Right ventricle myocardium superior (tissue), 1 donor: ENCODE data around the gene MED15. TPM values are rescaled to one million over a fixed set of nuclear protein-coding genes. Genes with fewer than 3 reads are reported as not detected.
"Not testable (repeated sequence)": the region's sequence is repeated elsewhere in the genome, so short reads cannot be mapped to it uniquely, and the experiment has no call there.

ENCODE experiments used
- ATAC-seq: fragments of 200-7000 bp; cut with Tn5 transposase; one replicate; pipeline ENCODE4 v1.9.1; 2020; ENCODE audit warnings: mild to moderate bottlenecking; ENCODE audit not compliant: poor library complexity
- DNase-seq: peaks from one replicate; pipeline ENCODE4 v3.0.0-alpha.2; 2020
- intact Hi-C: fragments of 100-400 bp; cut with DNase I; formaldehyde crosslinking; loops from one replicate; pipeline ENCODE4 v1.11.2; 2022
- total RNA-seq: library from RNA; stranded (reverse); fragmentation: NEBNext Ultra II Directional; extraction: Animal tissue kit (Norgen Biotek cat#: 25700); gene quantifications from one replicate; pipeline ENCODE4 v1.2.1, GENCODE V29; 2021
- donor health status: DM: no; HTN: yes; CAD: no; lungs with severe emphysema.

The MED15 gene
- total RNA-seq, 1 donor from 2014 or later = 36.3 TPM

DNA sequence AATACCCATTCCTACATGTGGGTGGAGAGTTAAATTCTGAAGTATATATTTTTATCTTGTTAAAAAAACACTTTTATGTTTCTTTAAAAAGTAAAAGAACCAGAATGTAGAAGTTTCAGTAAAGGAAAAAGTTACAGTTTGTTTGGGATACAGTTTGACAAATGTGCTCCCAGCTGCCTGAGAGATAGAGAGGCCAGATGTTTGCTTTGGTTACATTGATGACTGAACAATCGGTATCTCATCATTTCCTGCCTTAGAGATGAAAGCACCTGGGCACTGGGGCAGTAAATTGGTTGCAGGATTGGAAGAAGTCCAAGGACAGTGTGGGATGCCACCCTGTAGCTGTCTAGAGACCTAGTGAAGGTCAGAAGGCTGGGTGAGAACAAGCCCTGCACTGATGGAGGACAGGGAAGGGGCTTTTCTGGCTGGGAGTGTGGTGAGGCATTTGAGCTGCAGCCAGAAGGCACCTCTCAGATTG, 16.6 kb downstream of the MED15 start:
- intact Hi-C loops = no loop called here
- DNase-seq (no peak), ATAC-seq (peak; percentile 7)

DNA sequence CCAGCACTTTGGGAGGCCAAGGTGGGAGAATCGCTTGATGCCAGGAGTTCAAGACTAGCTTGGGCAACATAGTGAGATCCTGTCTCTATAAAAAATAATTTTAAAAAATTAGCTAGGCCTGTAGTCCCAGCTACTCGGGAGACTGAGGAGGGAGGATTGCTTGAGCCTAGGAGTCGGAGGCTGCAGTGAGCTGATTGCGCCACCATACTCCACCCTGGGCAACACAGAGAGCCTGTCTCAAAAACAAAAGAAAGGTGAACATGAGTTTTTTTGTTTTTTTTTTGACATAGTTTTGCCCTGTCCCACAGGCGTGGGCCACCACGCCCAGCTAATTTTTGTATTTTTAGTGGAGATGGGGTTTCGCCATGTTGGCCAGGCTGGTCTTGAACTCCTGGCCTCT, 17.6 kb downstream of the MED15 start:
- ATAC-seq (no peak), DNase-seq (no peak)
- intact Hi-C loops = no loop called here

DNA sequence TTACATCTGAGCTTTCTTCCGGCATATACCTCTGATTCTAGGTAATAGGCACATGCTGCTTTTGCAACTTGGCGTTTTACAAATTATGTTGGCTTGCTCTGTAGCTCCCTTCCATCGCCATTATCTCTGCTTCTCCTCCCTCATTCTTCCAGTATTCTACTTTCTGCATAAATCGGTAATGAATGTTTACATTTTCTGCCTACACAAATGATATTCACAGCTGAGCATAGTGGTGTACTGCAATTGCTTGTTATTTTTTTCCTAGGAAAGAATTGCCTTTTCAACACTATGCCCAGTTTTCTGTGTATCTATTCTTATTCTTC, 18.9 kb downstream of the MED15 start:
- no peak for ATAC-seq
- intact Hi-C loops = no loop called here
- no peak for DNase-seq

DNA sequence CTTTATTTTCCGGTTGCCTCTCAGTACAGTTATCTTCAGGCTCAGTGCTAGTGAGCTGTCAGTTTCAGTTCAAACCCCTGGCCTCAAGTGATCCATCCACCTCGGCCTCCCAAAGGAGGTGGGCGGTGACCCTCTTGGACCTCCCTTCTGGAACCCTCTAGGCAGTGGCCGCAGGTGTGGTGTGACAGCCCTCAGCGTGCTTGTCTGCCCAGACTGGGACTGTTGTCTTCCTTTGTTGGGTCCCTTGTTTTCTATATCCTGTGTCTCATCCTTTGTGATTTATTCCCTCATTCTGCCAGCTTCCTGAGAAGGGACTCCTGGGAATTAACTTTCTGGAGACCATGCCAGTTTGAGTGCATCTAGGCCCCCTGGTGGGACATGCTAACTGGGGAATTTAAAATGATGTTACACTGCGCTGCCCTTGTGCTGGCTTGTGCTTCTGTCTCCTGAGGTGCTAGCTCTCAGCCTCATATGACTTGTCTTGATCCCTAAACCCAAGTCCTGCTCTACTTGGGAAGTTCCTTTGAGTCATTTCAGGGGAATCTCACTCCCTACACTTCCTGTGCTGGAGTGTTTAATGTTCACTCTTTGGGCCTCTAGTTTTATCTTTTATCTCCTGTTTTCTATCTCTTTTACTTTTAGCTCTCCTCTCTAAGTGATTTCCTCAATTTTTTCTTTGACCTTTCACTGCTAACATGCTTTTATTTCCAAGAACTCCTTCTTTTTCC, 19.4 kb downstream of the MED15 start:
- DNase-seq (no peak), ATAC-seq (no peak)
- intact Hi-C loops = no loop called here

- intact Hi-C loops = no loop called here
- DNase-seq (no peak), ATAC-seq (no peak)
These were observed 21.1 kb downstream of the MED15 start for GRCh38 chr22:20528405-20528978.

GRCh38 chr22:20530368-20531153, 23.2 kb downstream of the MED15 start:
- DNase-seq (no peak), ATAC-seq (no peak)
- intact Hi-C loops = no loop called here

DNA sequence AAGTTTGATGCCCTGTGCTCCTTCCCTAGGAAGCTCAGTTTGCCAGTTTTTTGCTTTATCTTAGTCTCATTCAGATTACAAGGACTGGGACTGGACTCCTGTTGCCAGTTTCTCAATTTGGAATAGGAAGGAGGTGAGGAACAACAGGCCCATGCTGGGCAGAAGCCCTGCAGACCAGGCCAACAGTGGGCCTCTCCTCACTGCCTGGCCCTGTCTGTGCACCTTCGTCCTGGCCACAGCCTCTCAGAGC, 23.7 kb downstream of the MED15 start:
- intact Hi-C loops = no loop called here
- no peak for ATAC-seq
- no peak for DNase-seq

GRCh38 chr22:20531404-20532201, 24.2 kb downstream of the MED15 start:
- peak; percentile 68 for DNase-seq
- peak; percentile 89 for ATAC-seq
- intact Hi-C loops = no loop called here

- ATAC-seq (no peak), DNase-seq (no peak)
- intact Hi-C loops = no loop called here
These were observed 25.0 kb downstream of the MED15 start for GRCh38 chr22:20532256-20532993.

- DNase-seq (no peak), ATAC-seq (no peak)
- intact Hi-C loops = no loop called here
These were observed 25.9 kb downstream of the MED15 start for GRCh38 chr22:20533095-20533878.

GRCh38 chr22:20533879-20534265, 26.5 kb downstream of the MED15 start:
- ATAC-seq (no peak), DNase-seq (no peak)
- intact Hi-C loops = no loop called here

- DNase-seq = peak; percentile 71
- ATAC-seq = peak; percentile 68
- intact Hi-C loops = no loop called here
These were observed 29.3 kb downstream of the MED15 start for GRCh38 chr22:20536590-20537324.

DNA sequence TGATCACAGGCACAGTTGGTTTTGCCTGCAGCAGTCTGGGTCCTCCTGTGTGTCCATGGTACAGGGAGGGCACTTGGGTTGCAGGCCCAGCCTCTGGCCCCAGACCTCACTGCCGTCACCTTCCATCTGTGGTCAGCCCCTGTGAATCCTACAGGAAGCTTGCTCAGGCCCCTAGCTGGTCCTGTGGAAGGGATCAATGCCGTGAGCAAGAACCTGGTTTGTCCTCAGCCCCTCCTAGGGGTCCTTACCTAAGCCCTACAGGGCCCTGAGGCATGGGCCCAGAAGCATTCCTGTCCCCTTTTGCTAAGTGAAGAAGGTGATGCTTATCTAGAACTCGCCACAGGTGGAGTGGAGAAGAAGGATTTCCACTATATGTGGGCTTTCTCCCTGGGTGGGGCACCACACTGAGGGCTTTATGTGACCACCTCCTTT, 29.9 kb downstream of the MED15 start:
- ATAC-seq (no peak), DNase-seq (no peak)
- intact Hi-C loops = no loop called here

DNA sequence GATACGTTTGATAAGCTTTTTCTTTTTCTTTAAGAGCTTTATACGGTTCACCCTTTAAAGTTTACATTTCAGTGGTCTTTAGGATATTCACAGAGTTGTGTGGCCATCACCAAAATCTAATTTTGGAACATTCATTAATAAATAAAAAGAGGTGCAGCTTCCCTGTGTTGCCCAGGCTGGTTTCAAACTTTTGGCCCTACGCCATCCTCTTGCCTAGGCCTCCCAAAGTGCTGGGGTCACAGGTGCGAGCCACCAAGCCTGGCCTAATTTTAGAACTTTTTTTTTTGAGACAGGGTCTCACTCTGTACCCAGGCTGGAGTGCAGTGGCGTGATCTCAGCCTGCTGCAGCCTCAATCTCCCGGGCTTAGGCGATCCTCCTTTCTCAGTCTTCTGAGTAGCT, 30.6 kb downstream of the MED15 start:
- intact Hi-C loops = no loop called here
- ATAC-seq (no peak), DNase-seq (no peak)

- DNase-seq = not testable (repeated sequence)
These were observed 31.5 kb downstream of the MED15 start for GRCh38 chr22:20538875-20539274.

DNA sequence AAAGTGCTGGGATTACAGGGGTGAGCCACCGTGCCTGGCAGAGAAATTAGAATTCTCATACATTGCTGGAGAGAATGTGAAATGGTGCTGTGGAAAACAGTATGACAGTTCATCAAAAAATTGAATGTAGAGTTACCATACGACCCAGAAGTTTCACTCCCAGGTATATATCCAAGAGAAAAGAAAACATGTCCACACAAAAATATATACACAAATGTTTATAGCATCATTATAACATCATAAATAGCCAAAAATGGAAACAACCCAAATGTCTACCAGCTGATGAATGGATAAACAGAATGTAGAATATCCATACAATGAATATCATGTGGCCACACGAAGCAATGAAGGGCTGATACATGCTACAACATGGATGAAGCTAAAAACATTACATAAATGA, 34.6 kb downstream of the MED15 start:
- ATAC-seq = no peak
- DNase-seq = no peak
- intact Hi-C loops = no loop called here

More at GRCh38 chr22:20538875-20539274, 31.5 kb downstream of the MED15 start:
- ATAC-seq, intact Hi-C loops: not testable (repeated sequence)

DNA sequence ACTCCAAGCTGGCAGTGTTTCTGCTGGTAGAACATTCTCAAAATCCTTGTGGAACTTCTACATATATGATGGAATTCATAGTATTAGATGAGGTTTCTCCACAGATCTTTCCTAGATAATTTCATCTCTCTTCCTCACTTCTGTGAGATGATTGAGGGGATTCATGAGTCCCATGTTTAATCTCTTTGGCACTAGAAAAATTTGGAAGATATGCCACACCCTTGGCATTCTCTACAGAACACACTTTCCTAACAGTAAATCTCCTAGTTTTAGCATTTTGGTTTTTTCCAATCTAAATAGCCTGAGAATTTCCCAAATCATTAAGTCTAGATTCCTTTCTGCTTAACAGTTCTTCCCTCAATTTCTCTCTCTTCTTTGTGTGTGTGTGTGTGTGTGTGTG, 35.3 kb downstream of the MED15 start:
- intact Hi-C loops = no loop called here
- no peak for ATAC-seq
- DNase-seq = no peak
